ENCODE measurements around the gene RGS8. TPM values are rescaled to one million over a fixed set of nuclear protein-coding genes. Genes with fewer than 3 reads are reported as not detected.

RGS8 gene
- polyA plus RNA-seq, 1 donor from 2014 or later = 8.3 TPM

GRCh38 chr1:182680408-182680807 lies 4.0 kb downstream of the RGS8 start:
- Histone ChIP-seq H3F3A (ENCODE audit: insufficient read depth, low read length, poor library complexity, severe bottlenecking) (no peaks in the 10 kb centered on the region), H3K4me2 (ENCODE audit: low read length) (no peak overlapping the region), H3K27me3 (ENCODE audit: insufficient read depth, low read depth, low read length) (no peaks in the 10 kb centered on the region)

GRCh38 chr1:182679684-182680083 lies 4.7 kb downstream of the RGS8 start:
- no peaks in the 10 kb centered on the region for H3K9me2 ChIP-seq (ENCODE audit: insufficient read depth, low read length)
- no peaks in the 10 kb centered on the region for H3F3A ChIP-seq (ENCODE audit: insufficient read depth, low read length, poor library complexity, severe bottlenecking)
- H3K27me3 ChIP-seq (ENCODE audit: insufficient read depth, low read depth, low read length) = no peaks in the 10 kb centered on the region
- no peaks in the 10 kb centered on the region for H3K79me2 ChIP-seq (replicated peaks; ENCODE audit: insufficient read depth, low read length)
- no peak overlapping the region for H3K27ac ChIP-seq (ENCODE audit: low read length)
- H4K20me1 ChIP-seq (ENCODE audit: insufficient read depth) = no peaks in the 10 kb centered on the region
- no peak overlapping the region for H3K4me3 ChIP-seq (ENCODE audit: low read length)
- H3K36me3 ChIP-seq (ENCODE audit: insufficient read depth, low read length) = no peaks in the 10 kb centered on the region
- H3K9me3 ChIP-seq (ENCODE audit: low read length) = no peaks in the 10 kb centered on the region
- no peak overlapping the region for H2AFZ ChIP-seq (ENCODE audit: low read depth, low read length)
- no peak overlapping the region for H3K9ac ChIP-seq (ENCODE audit: low read length)
- H3K4me2 ChIP-seq (ENCODE audit: low read length) = no peak overlapping the region
- TF ChIP-seq MXI1 (conservative IDR thresholded peaks at IDR 0.05; ENCODE audit: poor library complexity, severe bottlenecking) = no peak
- no peak for TF ChIP-seq EP300 (conservative IDR thresholded peaks at IDR 0.05; ENCODE audit: poor library complexity, severe bottlenecking)
- no peak for TF ChIP-seq REST (IDR thresholded peaks at IDR 0.05; ENCODE audit: borderline replicate concordance)
- no peak for TF ChIP-seq SMC3 (conservative IDR thresholded peaks at IDR 0.05; ENCODE audit: poor library complexity)
- TF ChIP-seq CTCF (IDR thresholded peaks at IDR 0.05; ENCODE audit: poor library complexity, severe bottlenecking) = no peak
- no peak for TF ChIP-seq POLR2AphosphoS5 (IDR thresholded peaks at IDR 0.05)

More at GRCh38 chr1:182680408-182680807, 4.0 kb downstream of the RGS8 start:
- Histone ChIP-seq H3K27ac (ENCODE audit: low read length) (no peak overlapping the region), H2AFZ (ENCODE audit: low read depth, low read length) (no peak overlapping the region), H3K4me3 (ENCODE audit: low read length) (no peak overlapping the region), H4K20me1 (ENCODE audit: insufficient read depth) (no peaks in the 10 kb centered on the region), H3K9me2 (ENCODE audit: insufficient read depth, low read length) (no peaks in the 10 kb centered on the region), H3K79me2 (replicated peaks; ENCODE audit: insufficient read depth, low read length) (no peaks in the 10 kb centered on the region), H3K9ac (ENCODE audit: low read length) (no peak overlapping the region), H3K36me3 (ENCODE audit: insufficient read depth, low read length) (no peaks in the 10 kb centered on the region), H3K9me3 (ENCODE audit: low read length) (no peaks in the 10 kb centered on the region)
- TF ChIP-seq EP300 (conservative IDR thresholded peaks at IDR 0.05; ENCODE audit: poor library complexity, severe bottlenecking) (no peak), EZH2 (IDR thresholded peaks at IDR 0.05; ENCODE audit: borderline replicate concordance, insufficient read depth, low read length, poor library complexity, severe bottlenecking) (no peak), CTCF (IDR thresholded peaks at IDR 0.05; ENCODE audit: poor library complexity, severe bottlenecking) (no peak), TAF1 (IDR thresholded peaks at IDR 0.05; ENCODE audit: low read depth) (no peak), SMC3 (conservative IDR thresholded peaks at IDR 0.05; ENCODE audit: poor library complexity) (no peak), MXI1 (conservative IDR thresholded peaks at IDR 0.05; ENCODE audit: poor library complexity, severe bottlenecking) (no peak), RAD21 (conservative IDR thresholded peaks at IDR 0.05) (no peak), REST (IDR thresholded peaks at IDR 0.05; ENCODE audit: borderline replicate concordance) (no peak), POLR2AphosphoS5 (IDR thresholded peaks at IDR 0.05) (no peak)
